ELR (cell line): ENCODE results near the gene CHD2.
"Not testable (repeated sequence)": the region's sequence is repeated elsewhere in the genome, so short reads cannot be mapped to it uniquely, and the experiment has no call there.

Source experiments
- DNase-seq: peaks from one replicate; pipeline ENCODE4 v3.0.0-alpha.2; 2015; ENCODE audit warnings: low read depth

CHD2 gene

GRCh38 chr15:93020976-93021772 is 121.0 kb downstream of the CHD2 start:
- DNase-seq = no peak

- DNase-seq = no peak
Observed at GRCh38 chr15:93024293-93024692, 124.2 kb downstream of the CHD2 start.

GRCh38 chr15:93024716-93025624 is 124.8 kb downstream of the CHD2 start:
- no peak for DNase-seq

GRCh38 chr15:93025625-93025982 is 125.5 kb downstream of the CHD2 start:
- DNase-seq = no peak

GRCh38 chr15:93026380-93026817 is 126.3 kb downstream of the CHD2 start:
- no peak for DNase-seq

- no peak for DNase-seq
Observed at GRCh38 chr15:93027413-93027812, 127.3 kb downstream of the CHD2 start.

- DNase-seq = no peak
Observed at GRCh38 chr15:93028111-93028631, 128.0 kb downstream of the CHD2 start.

GRCh38 chr15:93028632-93029213 is 128.6 kb downstream of the CHD2 start:
- DNase-seq = peak; percentile 49

GRCh38 chr15:93029214-93029835 is 129.2 kb downstream of the CHD2 start:
- no peak for DNase-seq

- DNase-seq = peak; percentile 32
Observed at GRCh38 chr15:93029836-93030429, 129.8 kb downstream of the CHD2 start.

- peak; percentile 68 for DNase-seq
Observed at GRCh38 chr15:93030430-93031102, 130.4 kb downstream of the CHD2 start.

GRCh38 chr15:93031103-93031464 is 131.0 kb downstream of the CHD2 start:
- DNase-seq = no peak

GRCh38 chr15:93031557-93032384 is 131.6 kb downstream of the CHD2 start:
- not testable (repeated sequence) for DNase-seq

GRCh38 chr15:93032515-93033206 is 132.5 kb downstream of the CHD2 start:
- not testable (repeated sequence) for DNase-seq

GRCh38 chr15:93033434-93034045 is 133.4 kb downstream of the CHD2 start:
- no peak for DNase-seq

GRCh38 chr15:93034512-93034911 is 134.4 kb downstream of the CHD2 start:
- DNase-seq = no peak

GRCh38 chr15:93035092-93035915 is 135.2 kb downstream of the CHD2 start:
- no peak for DNase-seq
